HG03135 (cell line): Measurements from ENCODE around the gene PDCD5.
A peak's percentile ranks its signal among the peaks of the same experiment; 100 is the strongest.
"Not testable (repeated sequence)": the region's sequence is repeated elsewhere in the genome, so short reads cannot be mapped to it uniquely, and the experiment has no call there.

Source experiments
- ATAC-seq: cut with Tn5 transposase; IDR thresholded peaks from one replicate; pipeline ENCODE4 v1.9.1; 2021; ENCODE audit warnings: mild to moderate bottlenecking, moderate library complexity; ENCODE audit not compliant: unreplicated experiment

Gene PDCD5

DNA sequence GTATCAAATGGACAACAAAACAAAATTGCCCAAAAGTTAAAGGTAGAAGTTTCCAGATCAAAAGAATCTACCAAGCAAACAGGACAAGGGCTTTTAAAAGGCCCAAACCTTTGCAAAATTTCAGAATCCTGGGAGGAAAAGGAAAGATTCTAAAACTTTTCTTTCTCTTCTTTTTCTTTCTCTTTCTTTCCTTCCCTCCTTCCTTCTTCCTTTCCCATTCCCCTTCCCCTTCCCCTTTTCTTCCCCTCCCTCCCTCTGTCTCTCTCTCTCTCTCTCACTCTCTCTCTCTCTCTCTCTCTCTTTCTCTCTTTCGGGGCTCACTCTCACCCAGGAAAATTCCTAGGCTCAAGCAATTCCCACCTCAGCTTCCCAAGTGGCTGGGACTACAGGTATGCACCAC is 4.2 kb upstream of the PDCD5 start:
- ATAC-seq, result no peak

DNA sequence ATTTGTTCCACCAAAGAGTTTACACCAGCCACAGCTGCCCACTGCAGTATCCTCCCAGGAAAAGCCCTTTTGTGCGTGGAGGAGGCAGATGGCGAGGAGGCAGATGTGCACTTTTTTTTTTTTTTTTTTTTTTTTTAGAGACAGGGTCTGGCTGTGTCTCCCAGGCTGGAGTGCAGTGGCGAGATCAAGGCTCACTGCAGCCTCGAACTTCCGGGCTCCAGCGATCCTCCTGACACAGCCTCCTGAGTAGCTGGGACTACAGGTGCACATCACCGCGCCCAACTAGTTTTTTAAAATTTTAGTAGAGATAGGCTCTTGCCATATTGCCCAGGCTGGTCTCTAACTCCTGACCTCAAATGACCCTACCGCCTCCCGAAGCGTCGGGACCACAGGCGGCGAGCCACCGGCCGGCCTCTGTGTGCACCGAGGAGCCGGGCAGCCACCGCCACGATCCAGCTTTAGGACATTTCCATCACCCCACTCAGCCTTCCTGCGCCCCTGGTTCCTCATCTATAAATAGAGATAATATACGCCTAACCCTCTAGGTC is 563 bp upstream of the PDCD5 start:
- ATAC-seq, result peak; percentile 24

DNA sequence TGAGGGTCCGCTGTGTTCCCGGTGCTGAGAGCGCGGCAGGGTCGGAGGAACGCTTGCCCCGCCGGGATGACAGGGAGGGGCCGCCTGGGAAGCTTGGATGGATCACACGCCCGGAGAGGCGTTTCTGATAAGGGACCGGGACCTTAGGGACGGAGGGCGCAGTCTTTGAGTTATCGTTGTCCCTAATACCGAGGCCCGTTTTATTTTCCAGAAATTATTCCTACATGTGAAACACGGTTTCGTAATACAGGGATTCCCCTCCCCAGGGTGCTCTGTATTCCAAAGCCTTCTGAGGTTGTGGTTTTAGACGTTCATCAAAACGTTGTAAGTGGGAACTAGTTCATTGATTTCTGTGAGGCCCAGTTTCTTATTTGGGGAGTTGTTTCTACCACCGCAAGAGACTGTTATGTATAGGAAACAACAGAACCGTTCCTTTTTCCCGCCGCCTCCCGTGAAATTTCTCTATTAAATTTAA is 752 bp downstream of the PDCD5 start:
- ATAC-seq, result no peak

DNA sequence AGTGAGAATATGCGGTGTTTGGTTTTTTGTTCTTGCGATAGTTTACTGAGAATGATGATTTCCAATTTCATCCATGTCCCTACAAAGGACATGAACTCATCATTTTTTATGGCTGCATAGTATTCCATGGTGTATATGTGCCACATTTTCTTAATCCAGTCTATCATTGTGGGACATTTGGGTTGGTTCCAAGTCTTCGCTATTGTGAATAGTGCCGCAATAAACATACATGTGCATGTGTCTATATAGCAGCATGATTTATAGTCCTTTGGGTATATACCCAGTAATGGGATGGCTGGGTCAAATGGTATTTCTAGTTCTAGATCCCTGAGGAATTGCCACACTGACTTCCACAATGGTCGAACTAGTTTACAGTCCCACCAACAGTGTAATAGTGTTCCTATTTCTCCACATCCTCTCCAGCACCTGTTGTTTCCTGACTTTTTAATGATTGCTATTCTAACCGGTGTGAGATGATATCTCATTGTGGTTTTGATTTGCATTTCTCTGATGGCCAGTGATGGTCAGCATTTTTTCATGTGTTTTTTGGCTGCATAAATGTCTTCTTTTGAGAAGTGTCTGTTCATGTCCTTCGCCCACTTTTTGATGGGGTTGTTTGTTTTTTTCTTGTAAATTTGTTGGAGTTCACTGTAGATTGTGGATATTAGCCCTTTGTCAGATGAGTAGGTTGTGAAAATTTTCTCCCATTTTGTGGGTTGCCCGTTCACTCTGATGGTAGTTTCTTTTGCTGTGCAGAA is 6.9 kb downstream of the PDCD5 start:
- ATAC-seq, result not testable (repeated sequence)

DNA sequence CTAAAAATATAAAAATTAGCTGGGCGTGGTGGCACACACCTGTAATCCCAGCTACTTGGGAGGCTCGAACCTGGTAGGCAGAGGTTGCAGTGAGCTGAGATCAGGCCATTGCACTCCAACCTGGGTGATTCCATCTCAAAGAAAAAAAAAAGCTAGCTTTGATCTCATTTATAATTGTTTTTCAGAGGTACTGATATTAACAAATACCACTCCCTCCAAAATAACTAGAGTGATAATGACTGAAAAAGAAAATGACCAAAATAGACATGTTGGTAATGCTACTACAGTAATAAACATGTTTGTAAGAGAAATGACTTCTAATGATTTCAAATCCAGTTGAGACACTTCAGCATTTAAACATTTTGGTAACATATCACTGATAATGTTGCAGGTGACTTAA is 13.0 kb downstream of the PDCD5 start:
- no peak for ATAC-seq

DNA sequence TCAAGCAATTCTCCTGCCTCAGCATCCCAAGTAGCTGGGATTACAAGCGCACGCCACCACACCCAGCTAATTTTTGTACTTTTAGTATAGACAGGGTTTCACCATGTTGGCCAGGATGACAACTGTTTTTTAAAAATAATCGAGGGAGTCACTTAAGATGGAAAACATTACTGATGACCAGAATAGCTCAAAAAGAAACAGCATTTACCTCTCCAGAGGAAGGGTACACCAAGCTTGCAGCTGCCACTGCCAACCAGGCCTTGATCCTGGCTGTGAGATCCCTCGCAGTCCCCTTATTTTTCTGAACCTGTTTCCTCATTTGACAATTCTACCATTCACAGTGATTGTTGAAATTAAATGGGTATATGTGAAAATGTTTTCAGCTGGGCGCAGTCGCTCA is 14.5 kb downstream of the PDCD5 start:
- no peak for ATAC-seq

DNA sequence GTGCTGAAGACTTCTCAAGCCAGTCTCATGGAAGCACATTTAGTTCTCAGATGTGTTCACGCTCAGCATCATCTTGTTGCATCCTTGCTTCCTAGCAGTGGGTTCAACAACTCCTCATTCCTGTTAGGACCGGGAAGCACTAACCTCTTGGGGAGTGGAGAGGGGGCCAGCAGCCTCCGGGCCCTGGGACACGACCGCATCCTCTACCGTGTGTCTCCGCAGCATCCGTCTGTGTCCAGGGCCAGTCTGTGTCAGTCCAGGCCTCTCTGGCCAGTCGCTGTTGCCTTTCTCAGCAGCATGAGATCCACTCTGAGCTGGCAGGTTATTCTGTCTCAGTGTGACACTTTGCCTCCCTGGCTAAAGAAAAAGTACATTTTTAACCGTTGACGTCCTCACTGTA is 17.0 kb downstream of the PDCD5 start:
- no peak for ATAC-seq

DNA sequence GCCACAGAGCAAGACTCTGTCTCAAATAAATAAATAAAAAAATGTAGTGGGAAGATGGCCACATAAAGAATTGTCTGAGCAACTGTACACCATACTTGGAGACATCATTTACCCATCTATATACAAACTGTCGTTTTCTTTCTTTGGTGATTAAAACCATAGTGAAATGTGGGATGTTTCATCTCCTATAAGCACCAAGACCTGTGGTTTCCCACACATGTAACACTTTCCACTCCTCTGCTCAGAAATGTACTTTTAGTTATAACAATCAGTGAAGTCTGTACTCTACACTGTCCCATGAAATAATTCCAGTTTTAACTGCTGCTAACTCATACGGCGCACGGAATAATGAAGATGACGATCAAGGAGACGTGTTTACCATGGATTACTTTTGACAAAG is 18.3 kb downstream of the PDCD5 start:
- no peak for ATAC-seq

DNA sequence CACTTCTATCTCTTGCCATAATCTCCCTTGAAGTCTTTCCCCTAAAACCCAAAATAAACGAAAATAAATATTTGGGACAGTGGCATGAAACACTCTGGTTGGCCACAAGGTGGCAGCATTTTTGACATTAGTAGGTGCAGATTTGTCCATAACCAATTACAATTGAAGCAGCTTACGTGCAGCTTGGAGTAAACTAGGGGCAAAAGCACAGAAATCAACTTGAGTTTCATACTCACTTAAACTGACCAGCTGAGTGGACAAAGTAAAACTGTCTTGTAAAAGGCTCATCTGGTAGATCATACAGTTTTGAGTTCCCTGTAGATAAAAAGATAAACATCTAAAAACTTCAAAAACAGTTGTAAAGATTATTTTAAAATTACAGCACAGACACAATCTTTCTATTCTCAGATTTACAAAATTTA is 18.8 kb downstream of the PDCD5 start:
- ATAC-seq, result no peak

DNA sequence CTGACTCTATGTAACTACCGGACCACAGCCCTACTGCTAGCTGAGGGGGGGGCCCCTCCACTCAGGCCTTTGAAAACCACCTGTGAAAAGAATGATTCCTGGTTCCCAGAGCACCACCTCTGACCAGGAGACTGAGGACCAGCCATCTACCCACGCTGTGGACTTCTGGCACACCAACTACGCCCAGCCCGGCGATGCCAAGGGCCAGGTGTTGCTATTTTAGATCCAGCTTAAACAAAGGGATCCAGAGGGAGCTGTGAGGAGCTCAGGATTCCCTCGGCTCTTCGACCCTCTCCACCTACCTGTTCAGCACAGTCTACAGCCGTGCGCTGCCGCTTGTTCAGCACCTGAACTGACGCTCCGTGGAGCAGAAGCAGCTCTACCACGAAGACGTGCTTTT is 23.0 kb downstream of the PDCD5 start:
- no peak for ATAC-seq

DNA sequence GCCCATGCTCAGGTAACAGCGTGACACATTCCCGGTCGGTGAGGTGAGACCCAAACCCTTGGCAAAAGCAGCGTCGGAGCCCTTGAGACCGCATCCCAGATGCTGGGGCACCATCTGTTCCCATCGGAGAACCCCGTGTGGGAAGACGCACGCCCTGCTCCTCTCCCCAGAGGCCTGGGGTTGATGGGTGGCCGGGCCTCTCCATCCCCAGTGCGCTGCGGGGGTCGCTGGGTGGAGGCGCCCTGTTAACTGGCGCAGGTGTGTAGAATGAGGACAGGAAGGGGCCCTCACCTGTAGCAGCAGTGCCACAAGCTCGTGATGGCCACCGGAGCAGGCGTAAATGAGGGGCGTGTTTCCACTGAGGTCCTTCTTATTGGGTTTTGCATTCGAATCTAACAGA is 24.6 kb downstream of the PDCD5 start:
- ATAC-seq, result no peak

DNA sequence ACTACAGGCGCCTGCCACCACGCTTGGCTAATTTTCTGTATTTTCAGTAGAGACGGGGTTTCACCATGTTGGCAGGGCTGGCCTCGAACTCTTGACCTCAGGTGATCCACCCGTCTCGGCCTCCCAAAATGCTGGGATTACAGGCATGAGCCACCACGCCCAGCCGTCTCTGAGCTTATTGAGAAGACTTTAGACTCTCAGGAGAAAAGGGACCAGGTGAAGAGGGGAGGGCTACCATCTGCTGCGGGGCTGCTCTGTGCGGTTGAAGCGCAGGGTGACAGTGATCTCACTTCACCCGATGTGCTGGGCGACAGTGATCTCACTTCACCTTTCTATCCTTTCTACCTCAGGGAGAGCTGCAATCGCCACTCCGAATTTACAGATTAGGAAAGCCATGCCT is 25.3 kb downstream of the PDCD5 start:
- no peak for ATAC-seq

DNA sequence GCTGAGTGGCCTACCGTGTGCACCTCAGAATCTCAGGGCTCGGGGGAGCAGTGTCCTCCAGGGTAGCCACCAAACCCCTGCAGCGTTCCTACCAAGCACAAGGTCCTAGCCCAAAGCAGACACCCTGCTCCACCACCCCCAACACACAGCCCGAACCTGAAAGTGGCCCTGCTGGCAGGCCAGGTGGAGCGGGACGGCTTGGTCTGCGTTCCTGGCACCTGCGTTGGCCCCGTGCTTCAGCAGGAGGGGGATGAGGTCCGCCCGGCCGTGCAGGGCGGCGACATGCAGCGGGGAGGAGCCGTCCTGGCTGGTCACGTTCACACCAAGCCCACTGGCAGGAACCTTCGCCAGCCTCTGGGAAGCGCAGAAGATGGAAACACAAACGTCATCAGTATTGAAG is 26.5 kb downstream of the PDCD5 start:
- ATAC-seq, result no peak

DNA sequence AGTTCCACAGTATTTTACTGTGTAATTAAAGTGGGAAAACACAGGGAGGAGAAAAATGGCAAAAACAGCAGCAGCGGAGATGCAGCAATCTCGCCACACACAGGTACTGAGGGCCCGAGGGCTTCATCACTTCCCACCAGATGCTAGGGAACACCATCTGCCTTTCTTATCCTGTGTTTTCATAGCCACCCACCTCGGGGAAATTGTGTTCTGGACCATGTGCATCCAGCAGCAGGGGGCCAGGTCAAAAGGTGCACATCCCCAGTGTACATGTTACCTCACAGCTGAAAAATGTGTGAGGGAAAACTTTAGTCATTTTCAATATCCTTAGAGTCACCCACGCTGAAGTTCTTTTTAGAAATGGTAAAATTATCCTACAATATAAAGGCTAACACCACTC is 30.2 kb downstream of the PDCD5 start:
- ATAC-seq, result no peak

DNA sequence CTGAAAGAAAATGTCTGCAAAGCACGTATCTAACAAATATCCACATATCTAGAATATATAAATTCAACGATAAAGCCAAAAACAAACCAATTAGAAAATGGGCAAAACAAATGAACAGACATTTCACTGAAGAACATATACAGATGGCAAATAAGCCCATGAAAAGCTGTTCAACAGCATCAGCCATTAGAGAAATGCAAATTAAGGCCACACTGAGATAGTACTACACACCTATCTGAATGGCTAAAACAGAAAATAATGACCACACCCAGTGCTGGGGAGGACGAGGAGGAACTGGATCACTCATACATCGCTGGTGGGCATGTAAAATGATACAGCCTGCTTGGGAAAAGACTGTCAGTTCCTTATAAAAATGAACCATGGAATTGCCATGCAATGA is 32.0 kb downstream of the PDCD5 start:
- no peak for ATAC-seq

DNA sequence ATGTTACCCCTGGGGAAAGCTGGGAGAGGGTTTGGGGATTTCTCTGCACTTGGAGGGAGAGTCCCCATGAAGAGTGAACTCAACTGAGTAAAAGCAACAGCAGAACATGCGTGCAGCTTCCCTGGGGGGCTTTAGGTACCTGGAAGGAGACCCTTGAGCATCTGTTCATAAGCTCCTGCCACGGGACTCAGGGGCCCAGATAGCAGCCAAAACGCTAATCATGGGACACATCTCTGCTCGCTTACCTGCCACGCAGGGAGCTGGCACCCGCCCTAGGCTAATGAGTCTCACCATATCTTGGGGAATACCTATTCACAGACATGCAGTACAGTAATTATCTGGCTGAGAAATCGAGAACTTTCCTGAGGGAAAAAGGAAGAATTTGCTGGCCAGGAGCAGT is 33.9 kb downstream of the PDCD5 start:
- no peak for ATAC-seq

DNA sequence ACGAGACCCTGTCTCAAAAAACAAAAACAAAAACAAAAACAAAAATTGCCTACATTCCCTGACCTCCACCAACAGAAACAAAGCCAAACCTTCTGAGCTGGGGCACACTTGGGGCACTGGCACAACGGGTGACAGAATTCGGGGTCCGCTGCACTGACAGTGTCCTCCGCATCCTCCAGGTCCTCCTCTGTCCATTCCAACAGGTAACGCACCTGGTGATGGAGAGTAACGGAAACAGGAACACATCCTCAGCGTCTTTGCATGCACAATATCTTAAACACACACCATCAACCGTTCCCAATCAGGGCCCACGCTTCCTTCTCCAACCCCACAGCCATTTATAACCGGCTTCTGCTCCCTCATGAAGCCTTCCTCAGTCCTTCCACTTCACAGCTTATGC is 34.6 kb downstream of the PDCD5 start:
- no peak for ATAC-seq

DNA sequence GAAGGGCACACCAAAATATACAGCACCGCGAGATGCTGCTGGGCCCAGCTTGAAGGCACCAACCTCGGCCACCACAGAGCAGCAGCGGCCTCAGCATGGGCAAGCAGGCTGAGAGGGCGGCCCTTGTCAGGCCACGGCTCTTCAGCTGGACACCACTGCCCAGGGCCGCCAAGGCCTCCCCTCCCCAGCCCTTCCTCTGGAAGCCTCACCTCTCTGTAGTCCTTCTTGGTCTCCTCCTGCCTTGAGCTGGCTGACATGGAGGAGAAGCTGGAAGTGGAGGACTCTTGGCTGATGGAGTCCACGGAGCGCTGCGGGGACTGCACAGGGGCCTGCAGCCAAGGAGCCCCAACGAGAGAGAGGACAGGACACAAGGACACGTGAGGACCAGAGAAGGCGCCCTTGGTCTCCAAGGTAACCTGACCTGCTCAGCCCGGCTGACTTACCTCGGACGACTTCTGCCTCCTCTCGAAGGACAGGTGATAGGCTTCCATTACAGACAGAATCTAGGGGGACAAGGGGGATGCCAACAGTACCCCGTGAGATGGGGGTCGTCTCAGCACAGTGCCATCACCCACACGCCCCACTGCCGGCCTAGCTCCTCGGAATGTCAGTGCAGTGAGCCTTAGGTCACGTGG is 38.2 kb downstream of the PDCD5 start:
- no peak for ATAC-seq

DNA sequence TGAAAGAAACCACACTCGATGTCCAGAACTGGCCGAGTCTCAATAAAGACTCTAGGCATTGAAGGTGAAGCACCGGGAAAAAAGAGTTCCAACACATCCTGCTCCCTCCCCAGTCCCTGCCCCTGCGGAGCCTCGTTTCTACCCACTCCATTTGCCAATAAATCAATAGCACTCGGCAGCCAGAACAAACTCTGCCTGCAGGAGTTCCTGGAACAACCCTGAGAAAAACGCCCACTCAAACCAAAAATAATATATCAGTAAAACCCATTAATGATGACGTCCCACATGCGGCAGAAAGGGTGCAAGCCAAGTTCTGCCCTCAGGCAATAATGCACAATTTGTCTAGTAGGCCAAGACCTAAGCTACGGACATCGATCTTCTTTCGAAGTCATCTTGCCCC is 41.0 kb downstream of the PDCD5 start:
- no peak for ATAC-seq

DNA sequence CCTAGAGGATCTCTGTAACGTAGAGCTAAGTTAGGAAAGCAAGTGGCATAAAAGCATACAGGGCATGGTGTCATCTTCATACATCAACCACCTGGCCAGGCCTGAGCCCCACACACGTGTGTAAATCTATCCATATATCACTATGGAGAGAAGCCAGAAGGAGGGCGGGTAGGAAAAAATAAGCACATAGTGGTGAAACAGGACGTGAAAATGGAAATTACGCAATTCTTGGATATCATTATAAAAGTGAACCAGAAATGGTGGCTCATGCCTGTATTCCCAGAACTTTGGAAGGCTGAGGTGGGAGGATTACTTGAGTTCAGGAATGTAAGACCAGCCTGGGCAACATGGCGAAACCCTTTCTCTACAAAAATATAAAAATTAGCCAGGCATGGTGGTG is 43.4 kb downstream of the PDCD5 start:
- no peak for ATAC-seq

DNA sequence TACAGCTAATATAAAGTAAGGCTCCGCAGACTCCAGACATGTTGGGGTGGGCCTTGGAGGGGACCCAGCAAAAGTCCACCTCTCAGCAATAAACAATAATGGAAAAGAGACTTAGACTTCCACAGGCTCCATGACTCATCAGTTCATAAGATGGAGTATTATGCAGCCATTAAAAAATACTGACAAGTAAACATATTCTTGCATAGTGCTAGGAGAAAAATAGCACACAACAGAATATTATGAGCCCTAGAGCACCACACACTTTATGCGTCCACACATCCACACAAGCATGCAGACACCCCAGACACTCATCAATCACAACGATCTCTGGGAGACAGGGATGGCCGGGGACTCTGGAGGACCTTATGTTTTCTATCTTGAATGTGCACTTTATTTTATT is 46.0 kb downstream of the PDCD5 start:
- ATAC-seq, result no peak

DNA sequence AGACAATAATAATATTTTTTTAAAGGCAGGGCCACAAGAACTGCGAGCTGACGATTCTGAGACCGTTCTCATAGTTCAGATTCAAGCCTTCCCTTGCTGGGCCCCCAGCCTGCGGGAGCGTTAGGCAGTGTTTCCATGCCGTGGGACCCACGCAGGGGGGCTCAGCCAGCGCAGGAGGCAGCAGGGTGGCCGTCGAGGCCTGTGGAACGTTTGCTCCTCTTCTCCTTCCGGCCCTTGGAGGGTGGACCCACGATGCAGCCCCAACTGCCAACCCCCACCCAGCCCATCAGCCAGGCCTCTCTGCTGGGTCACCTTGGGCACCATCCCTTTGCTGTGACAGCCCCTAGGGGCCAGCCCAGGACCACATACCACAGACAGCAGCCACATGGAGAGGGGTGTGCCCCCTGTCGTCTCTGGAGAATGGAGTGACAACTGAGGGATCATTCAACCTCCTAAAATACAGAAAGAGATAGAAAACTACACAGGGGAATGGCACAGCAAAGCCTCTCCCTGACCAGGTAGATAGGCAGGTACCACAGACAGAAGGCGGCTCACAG is 46.8 kb downstream of the PDCD5 start:
- ATAC-seq, result no peak
